HepG2 (cell line): ENCODE data around the gene MTHFD1L. TPM values are rescaled to one million over a fixed set of nuclear protein-coding genes. Genes with fewer than 3 reads are reported as not detected.
A peak's percentile ranks its signal among the peaks of the same experiment; 100 is the strongest.

Source experiments
- ARID3A ChIP-seq: IDR thresholded peaks from 2 replicates; pipeline ENCODE4 v1.6.1; 2012; ENCODE audit warnings: low read depth, low read length, improper control_type of control experiment
- DNMT3B ChIP-seq: conservative IDR thresholded peaks from 2 replicates; pipeline ENCODE4 v1.6.1; 2016; ENCODE audit warnings: missing biosample characterization, control low read depth
- FUBP1 ChIP-seq: sonication (generic); formaldehyde crosslinking; IDR thresholded peaks from 2 replicates; pipeline ENCODE4 v1.5.1; 2020; ENCODE audit warnings: missing genetic modification reagents, mild to moderate bottlenecking, borderline replicate concordance
- HMG20A ChIP-seq: IDR thresholded peaks from 2 replicates; pipeline ENCODE4 v1.6.1; 2016; ENCODE audit warnings: borderline replicate concordance
- HOXA9 ChIP-seq: sonication (generic); formaldehyde crosslinking; IDR thresholded peaks from 2 replicates; pipeline ENCODE4 v1.8.1; 2022; ENCODE audit warnings: missing genetic modification reagents, mild to moderate bottlenecking, moderate library complexity, borderline replicate concordance
- KLF12 ChIP-seq: sonication (generic); formaldehyde crosslinking; IDR thresholded peaks from 2 replicates; pipeline ENCODE4 v1.4.0; 2020; ENCODE audit warnings: missing genetic modification reagents, borderline replicate concordance
- MIXL1 ChIP-seq: IDR thresholded peaks from 2 replicates; pipeline ENCODE4 v1.6.1; 2016
- RARG ChIP-seq: sonication (generic); formaldehyde crosslinking; IDR thresholded peaks from 2 replicates; pipeline ENCODE4 v1.4.0; 2020; ENCODE audit warnings: low read depth, mild to moderate bottlenecking, missing genetic modification reagents
- TRIM24 ChIP-seq: sonication (generic); formaldehyde crosslinking; IDR thresholded peaks from 2 replicates; pipeline ENCODE4 v1.8.0; 2022; ENCODE audit warnings: mild to moderate bottlenecking, missing genetic modification reagents
- ZFP37 ChIP-seq: sonication (generic); formaldehyde crosslinking; IDR thresholded peaks from 2 replicates; pipeline ENCODE4 v1.4.0; 2020; ENCODE audit warnings: missing genetic modification reagents, borderline replicate concordance
- ZHX1 ChIP-seq: sonication (generic); formaldehyde crosslinking; IDR thresholded peaks from 2 replicates; pipeline ENCODE4 v1.8.1; 2022; ENCODE audit warnings: low read depth, mild to moderate bottlenecking, missing genetic modification reagents
- ZNF280D ChIP-seq: sonication (generic); formaldehyde crosslinking; IDR thresholded peaks from 2 replicates; pipeline ENCODE4 v1.5.1; 2020; ENCODE audit warnings: mild to moderate bottlenecking, missing genetic modification reagents
- ZNF556 ChIP-seq: sonication (generic); formaldehyde crosslinking; IDR thresholded peaks from 2 replicates; pipeline ENCODE4 v1.4.0; 2020; ENCODE audit warnings: mild to moderate bottlenecking, missing genetic modification reagents, borderline replicate concordance
- ZNF615 ChIP-seq: sonication (generic); formaldehyde crosslinking; IDR thresholded peaks from 2 replicates; pipeline ENCODE4 v1.5.0; 2020; ENCODE audit warnings: mild to moderate bottlenecking, missing genetic modification reagents, borderline replicate concordance
- ZNF724P ChIP-seq: sonication (generic); formaldehyde crosslinking; IDR thresholded peaks from 2 replicates; pipeline ENCODE4 v1.8.0; 2022; ENCODE audit warnings: missing genetic modification reagents, borderline replicate concordance
- ZNF816 ChIP-seq: sonication (generic); formaldehyde crosslinking; IDR thresholded peaks from 2 replicates; pipeline ENCODE4 v1.8.0; 2022; ENCODE audit warnings: missing genetic modification reagents, mild to moderate bottlenecking, borderline replicate concordance
- polyA plus RNA-seq, 8 experiments: library from polyadenylated mRNA; depleted of rRNA in 3 of 8; stranded (reverse) in 7 of 8; unstranded in 1 of 8; fragments of >200 nt; fragmentation: Illumina TruSeq in 4 of 8; extraction: Trizol in 4 of 8; gene quantifications; 2 replicates each; pipeline versions ENCODE4 v1.2.1 to v1.2.3, GENCODE V29; 2011 to 2016; ENCODE audit warnings: low read depth in 4 of 8, missing spikeins in 1 of 8, mixed read lengths in 1 of 8; ENCODE audit not compliant: insufficient read depth in 1 of 8
- total RNA-seq, 5 experiments: library from RNA; depleted of rRNA; stranded (reverse); fragments of >200 nt; fragmentation: Illumina TruSeq; extraction: Trizol; gene quantifications; 2 replicates each; pipeline ENCODE4 v1.2.3, GENCODE V29; 2016; ENCODE audit warnings: low read depth in 1 of 5
- TF ChIP-seq, protein P1 (sequence below): sonication (generic); formaldehyde crosslinking; IDR thresholded peaks from 2 replicates; pipeline ENCODE4 v1.4.0; 2020; ENCODE audit warnings: missing genetic modification reagents

Gene MTHFD1L
- total and polyA plus RNA-seq, 2 of the 13 experiments (the other 11 are each of a cell fraction or from before 2014, with no cell fraction given): 24.0 to 39.6 TPM

DNA sequence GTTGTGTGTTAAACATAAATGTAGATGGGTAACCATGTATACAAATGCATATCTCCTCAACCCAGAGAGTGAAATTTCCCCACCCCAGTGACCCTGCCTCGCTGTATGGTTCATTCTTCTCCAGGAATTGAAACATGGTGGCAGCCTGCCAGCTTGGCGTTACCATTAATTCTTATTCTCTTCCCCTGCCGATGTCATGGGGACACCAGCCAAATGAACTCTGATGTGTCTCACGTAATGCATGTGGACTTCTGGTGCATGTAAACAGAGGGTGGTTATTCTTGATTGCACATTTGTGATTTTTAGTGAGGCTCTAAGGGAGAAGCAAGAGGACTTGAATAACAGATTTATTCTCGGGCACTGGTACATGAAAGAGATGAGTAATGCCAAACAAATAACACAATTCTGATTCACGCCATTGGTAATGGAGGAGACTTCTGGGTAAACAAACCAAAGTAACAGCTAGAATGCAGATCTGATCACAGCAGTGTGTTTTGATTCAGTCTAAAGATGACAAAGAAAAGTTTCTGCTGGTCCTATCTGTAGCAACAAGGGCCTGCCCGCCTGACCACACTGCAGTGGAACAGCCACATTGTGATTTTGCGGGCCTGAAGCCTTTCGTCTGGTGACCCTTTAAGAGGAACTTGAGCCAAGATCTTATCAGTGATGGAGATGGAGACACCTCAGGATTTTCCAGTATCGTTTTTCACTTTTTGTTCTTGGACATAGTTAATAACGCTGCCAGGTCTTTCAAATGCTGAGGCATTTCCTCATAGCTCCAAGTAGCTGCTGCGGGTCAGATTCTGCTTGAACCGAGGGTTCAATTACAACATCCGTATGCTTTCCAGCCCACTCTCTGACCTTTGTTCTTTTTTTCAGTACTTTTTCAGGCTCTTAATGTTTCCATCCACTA, 202.4 kb downstream of the MTHFD1L start (continued):
- peak; percentile 63; the same call in 1 of the 2 replicates for TF ChIP-seq MIXL1
- TF ChIP-seq ZHX1 (CRISPR knock-in tag): no peak
- no peak for TF ChIP-seq DNMT3B
- no peak for TF ChIP-seq KLF12 (CRISPR knock-in tag)
- no peak for TF ChIP-seq HOXA9
- TF ChIP-seq, protein P1, sequence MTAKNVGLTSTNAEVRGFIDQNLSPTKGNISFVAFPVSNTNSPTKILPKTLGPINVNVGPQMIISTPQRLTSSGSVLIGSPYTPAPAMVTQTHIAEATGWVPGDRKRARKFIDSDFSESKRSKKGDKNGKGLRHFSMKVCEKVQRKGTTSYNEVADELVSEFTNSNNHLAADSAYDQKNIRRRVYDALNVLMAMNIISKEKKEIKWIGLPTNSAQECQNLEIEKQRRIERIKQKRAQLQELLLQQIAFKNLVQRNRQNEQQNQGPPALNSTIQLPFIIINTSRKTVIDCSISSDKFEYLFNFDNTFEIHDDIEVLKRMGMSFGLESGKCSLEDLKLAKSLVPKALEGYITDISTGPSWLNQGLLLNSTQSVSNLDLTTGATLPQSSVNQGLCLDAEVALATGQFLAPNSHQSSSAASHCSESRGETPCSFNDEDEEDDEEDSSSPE (CRISPR knock-in tag): no peak; the same call in 1 of the 2 replicates
- no peak for TF ChIP-seq TRIM24 (CRISPR knock-in tag)
- TF ChIP-seq ARID3A: peak; percentile 96
- TF ChIP-seq ZNF816 (CRISPR knock-in tag): no peak
- no peak for TF ChIP-seq ZFP37 (CRISPR knock-in tag)
- no peak for TF ChIP-seq FUBP1 (CRISPR knock-in tag)
- no peak for TF ChIP-seq ZNF280D (CRISPR knock-in tag)
- TF ChIP-seq HMG20A: peak; percentile 100
- no peak for TF ChIP-seq RARG (CRISPR knock-in tag)
- no peak for TF ChIP-seq ZNF724P (CRISPR knock-in tag)
- no peak for TF ChIP-seq ZNF615 (CRISPR knock-in tag)
- peak; percentile 71; the same call in 1 of the 2 replicates for TF ChIP-seq ZNF556 (CRISPR knock-in tag)
